Fibroblast of upper back skin (primary cell): Measurements from ENCODE around the gene DACH1.
"Not testable (repeated sequence)": the region's sequence is repeated elsewhere in the genome, so short reads cannot be mapped to it uniquely, and the experiment has no call there.

ENCODE experiments used
- DNase-seq: peaks from one replicate; pipeline ENCODE4 v3.0.0-alpha.2; 2013

DACH1 gene

GRCh38 chr13:71827241-71827640 is 39.8 kb downstream of the DACH1 start:
- DNase-seq, result no peak

GRCh38 chr13:71820699-71821098 is 46.3 kb downstream of the DACH1 start:
- DNase-seq, result no peak

DNA sequence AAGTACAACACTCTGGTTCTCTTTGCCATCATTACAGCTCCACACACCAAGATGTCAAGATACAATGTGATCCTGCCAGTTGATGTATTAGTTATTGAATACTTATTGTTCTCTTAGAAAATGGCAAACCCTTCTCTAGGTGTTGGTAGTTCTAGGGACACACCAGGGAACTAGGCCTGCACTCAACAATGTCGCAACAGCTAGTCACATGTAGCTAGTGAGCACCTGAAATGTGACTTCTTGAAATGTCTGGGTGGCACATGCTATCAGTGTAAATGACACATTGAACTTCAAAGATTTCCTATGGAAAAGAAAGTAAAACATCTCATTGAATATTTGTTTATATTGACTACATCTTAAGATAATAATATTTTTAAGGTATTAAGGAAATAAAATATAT is 49.7 kb downstream of the DACH1 start:
- DNase-seq, result no peak

GRCh38 chr13:71814806-71815360 is 52.1 kb downstream of the DACH1 start:
- no peak for DNase-seq

- DNase-seq, result no peak
These were observed 53.8 kb downstream of the DACH1 start for GRCh38 chr13:71813187-71813586.

- DNase-seq, result no peak
These were observed 55.7 kb downstream of the DACH1 start for GRCh38 chr13:71811344-71811743.

- DNase-seq, result no peak
These were observed 58.3 kb downstream of the DACH1 start for GRCh38 chr13:71808708-71809107.

GRCh38 chr13:71806886-71807285 is 60.1 kb downstream of the DACH1 start:
- DNase-seq, result no peak

GRCh38 chr13:71803066-71803465 is 63.9 kb downstream of the DACH1 start:
- no peak for DNase-seq

- DNase-seq, result no peak
These were observed 65.2 kb downstream of the DACH1 start for GRCh38 chr13:71801781-71802180.

- DNase-seq, result no peak
These were observed 65.7 kb downstream of the DACH1 start for GRCh38 chr13:71801165-71801760.

GRCh38 chr13:71799324-71799723 is 67.7 kb downstream of the DACH1 start:
- DNase-seq, result no peak

DNA sequence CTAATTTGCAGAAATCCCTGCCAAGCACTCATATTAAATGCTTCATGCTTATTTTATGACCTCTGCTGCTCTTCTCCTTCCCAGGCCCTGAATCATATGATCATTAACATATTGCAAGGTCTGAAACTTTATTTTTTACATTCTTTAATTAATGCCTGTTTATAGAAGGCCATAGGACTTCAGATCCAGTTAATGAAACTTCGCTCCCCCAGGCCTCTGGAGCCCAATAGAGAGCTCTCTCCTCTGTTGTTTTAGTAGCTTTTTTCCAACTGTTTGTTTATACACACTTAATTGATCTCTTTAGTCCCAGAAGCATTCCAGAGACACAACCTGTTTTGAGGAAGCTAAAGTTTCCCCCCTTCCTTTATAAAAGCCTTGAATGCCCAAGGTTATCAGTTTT is 68.3 kb downstream of the DACH1 start:
- no peak for DNase-seq

DNA sequence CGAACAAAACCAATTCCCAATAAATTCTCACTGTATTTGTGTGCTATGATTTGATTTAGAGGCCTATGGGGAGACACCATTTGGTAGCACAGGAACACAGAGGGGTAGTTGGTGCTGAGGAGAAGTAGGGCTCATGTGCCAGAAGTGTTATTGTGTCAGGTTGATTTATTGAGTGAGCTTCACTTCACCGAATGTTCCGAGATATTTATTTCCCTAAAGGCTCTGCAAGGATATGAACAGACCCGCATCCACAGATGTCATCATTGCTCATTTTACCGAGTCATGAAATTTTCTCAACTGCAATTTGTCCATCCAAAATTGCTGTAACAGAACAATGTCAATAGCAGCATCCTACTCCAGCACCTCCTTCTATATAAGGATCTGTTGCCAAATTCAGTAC is 69.5 kb downstream of the DACH1 start:
- DNase-seq, result no peak

- DNase-seq, result no peak
These were observed 77.2 kb downstream of the DACH1 start for GRCh38 chr13:71789693-71790329.

GRCh38 chr13:71789037-71789436 is 78.0 kb downstream of the DACH1 start:
- no peak for DNase-seq

DNA sequence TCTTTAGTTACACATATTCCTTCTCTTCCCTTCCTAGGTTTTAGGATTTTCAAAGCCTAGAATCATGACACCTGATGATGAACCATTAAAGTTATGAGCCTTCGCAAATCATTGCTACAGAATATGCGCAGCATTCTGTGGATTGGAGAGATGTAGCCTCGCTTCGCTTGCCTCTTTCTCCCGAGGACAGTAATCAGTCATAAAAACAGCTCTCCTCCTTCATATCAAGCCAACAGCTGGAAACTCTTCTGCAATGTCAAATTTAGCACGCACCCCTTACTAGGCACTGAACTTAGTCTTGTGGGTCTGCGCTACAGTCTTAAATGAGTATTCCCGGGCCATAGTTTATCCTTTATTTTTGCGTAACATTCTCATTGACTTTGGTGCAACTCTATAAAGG is 79.6 kb downstream of the DACH1 start:
- DNase-seq, result no peak

GRCh38 chr13:71786875-71787274 is 80.1 kb downstream of the DACH1 start:
- no peak for DNase-seq

DNA sequence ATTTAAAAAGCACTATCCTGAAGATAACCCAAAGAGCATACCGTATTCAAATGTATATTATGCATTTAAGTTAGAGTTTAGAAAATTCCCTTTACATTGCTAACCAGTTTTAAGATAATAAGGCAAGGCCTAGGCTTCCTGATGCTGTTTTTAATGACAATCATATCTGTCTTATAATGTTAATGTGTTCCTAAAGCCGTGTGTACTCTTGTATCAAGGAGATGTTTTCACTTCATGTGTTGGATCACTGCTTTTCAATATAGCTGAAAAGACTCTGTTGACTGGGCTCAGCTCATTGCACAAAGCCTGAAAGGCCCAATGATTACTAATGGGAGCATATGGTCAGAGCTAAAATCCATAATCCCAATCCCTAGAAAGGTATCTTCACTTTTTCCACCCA is 81.6 kb downstream of the DACH1 start:
- no peak for DNase-seq

DNA sequence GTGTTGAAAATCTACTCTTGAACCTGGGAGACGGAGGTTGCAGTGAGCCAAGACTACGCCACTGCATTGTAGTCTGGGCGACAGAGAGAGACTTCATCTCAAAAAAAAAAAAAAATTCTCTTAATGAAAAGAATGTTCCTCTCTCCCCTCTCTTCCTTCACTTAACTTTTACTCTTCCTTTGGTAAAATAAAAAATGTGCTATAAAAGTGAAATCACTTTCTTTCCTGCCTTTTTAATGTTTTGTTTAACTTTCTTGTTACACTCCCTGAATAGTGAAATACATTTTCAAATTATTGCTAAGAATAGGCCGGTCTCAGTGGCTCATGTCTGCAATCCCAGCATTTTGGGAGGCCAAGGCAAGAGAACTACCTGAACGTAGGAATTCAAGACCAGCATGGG is 86.5 kb downstream of the DACH1 start:
- no peak for DNase-seq

DNA sequence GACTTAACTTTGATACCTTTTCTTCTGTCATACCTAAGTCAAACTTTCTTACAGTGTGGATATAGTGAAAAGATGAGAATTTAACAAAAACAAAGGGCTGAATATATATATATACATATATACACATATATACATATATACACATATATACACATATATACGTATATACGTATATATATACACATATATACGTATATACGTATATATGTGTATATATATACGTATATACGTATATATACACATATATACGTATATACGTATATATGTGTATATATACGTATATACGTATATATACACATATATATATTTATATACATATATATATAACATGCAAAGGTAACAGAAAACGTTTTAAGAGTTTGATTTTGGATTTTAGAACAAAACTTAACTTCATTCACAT is 88.0 kb downstream of the DACH1 start:
- DNase-seq, result not testable (repeated sequence)

DNA sequence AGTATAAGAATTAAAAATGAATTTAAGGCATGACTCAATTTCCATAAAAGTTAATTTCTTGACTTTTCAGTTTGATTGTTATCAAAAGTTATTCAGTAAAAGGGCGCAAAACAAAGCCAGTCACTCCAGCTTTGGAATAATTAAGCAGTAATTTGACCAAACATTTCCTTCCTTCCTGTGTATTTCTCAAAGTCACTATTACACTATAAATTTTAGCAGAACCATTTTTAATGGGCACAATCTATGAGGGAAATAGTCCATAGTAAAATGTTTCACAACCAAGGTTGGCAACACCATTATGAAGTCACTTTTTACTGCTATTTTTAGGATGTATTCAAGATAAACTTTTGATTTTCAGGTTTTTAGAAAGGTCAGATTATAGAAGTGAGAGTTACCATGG is 91.0 kb downstream of the DACH1 start:
- DNase-seq, result no peak

- DNase-seq, result no peak
These were observed 92.1 kb downstream of the DACH1 start for GRCh38 chr13:71774863-71775262.

DNA sequence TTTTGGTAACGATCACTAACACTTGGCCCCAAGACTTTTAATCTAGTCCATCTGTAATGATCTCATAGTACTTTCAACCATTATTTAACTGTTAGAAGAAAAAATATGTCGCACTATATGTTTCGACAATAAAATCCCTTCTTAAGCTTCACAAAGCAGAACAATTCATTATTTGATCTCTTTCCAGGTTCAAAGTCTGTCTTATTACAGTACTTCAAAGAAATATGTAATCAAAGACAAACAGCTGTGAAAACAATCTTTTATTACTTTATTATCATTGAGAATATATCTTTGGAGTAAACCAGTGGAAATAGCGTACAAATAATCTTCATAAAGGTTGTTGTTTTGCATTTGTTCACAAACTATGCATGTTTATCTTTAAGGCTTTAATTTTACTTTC is 93.5 kb downstream of the DACH1 start:
- no peak for DNase-seq

- no peak for DNase-seq
These were observed 94.6 kb downstream of the DACH1 start for GRCh38 chr13:71772361-71772760.
